IMR-90 (cell line): Measurements from ENCODE around the gene EPHA6. TPM values are rescaled to one million over a fixed set of nuclear protein-coding genes. Genes with fewer than 3 reads are reported as not detected.

Experiments used
- ATAC-seq: fragments of 200-7000 bp; cut with Tn5 transposase; 2 replicates; pipeline ENCODE4 v1.9.1; 2020; ENCODE audit warnings: low read depth, mild to moderate bottlenecking, moderate library complexity
- BruUV-seq: library from RNA; stranded (reverse); fragments of 400-500 nt; replicated peaks from 2 replicates; lab custom pipeline; 2021; lab: Mats Ljungman, UMichigan
- CTCF ChIA-PET: fragments of 300-600 bp; formaldehyde crosslinking; extraction: SDS; loops from one replicate; lab custom pipeline; 2021; ENCODE audit warnings: antibody characterized with exemption; lab: Yijun Ruan, JAX
- POLR2A ChIA-PET: fragments of 300-600 bp; sonication (Branson Sonifier 250); formaldehyde crosslinking; loops from one replicate; lab custom pipeline; 2022; ENCODE audit warnings: antibody characterized with exemption; ENCODE audit not compliant: unreplicated experiment; lab: Charles Lee
- DNase-seq: peaks from one replicate; pipeline ENCODE4 v3.0.0; 2013
- H2AFZ ChIP-seq: replicated peaks from 2 replicates; pipeline ENCODE3; 2013; ENCODE audit warnings: low read length, mild to moderate bottlenecking; ENCODE audit not compliant: poor library complexity
- H2AK5ac ChIP-seq: 2 replicates; pipeline ENCODE4 v1.6.1; 2013; ENCODE audit warnings: low read depth, low read length, inconsistent platforms
- H2AK9ac ChIP-seq: replicated peaks from 2 replicates; pipeline ENCODE3; 2013; ENCODE audit warnings: mild to moderate bottlenecking, low read depth, low read length, moderate library complexity; ENCODE audit not compliant: poor library complexity
- H2BK120ac ChIP-seq: 2 replicates; pipeline ENCODE4 v1.6.1; 2013; ENCODE audit warnings: low read depth, low read length, inconsistent platforms
- H2BK15ac ChIP-seq: 3 replicates; pipeline ENCODE4 v1.6.1; 2013; ENCODE audit warnings: low read depth, low read length, inconsistent platforms
- H2BK20ac ChIP-seq: 2 replicates; pipeline ENCODE4 v1.6.1; 2013; ENCODE audit warnings: low read depth, mild to moderate bottlenecking, inconsistent platforms, low read length, moderate library complexity
- H2BK5ac ChIP-seq: 2 replicates; pipeline ENCODE4 v1.6.1; 2013; ENCODE audit warnings: mild to moderate bottlenecking, low read depth, low read length, inconsistent platforms; ENCODE audit not compliant: poor library complexity, severe bottlenecking
- H3K14ac ChIP-seq: replicated peaks from 2 replicates; pipeline ENCODE4 v1.6.1; 2013; ENCODE audit warnings: low read depth, low read length, inconsistent platforms
- H3K18ac ChIP-seq: 2 replicates; pipeline ENCODE4 v1.6.1; 2013; ENCODE audit warnings: low read depth, low read length, control low read depth
- H3K23ac ChIP-seq: 2 replicates; pipeline ENCODE4 v1.6.1; 2013; ENCODE audit warnings: low read depth, low read length, inconsistent platforms
- H3K27ac ChIP-seq: 2 replicates; pipeline ENCODE4 v1.5.1; 2013; ENCODE audit warnings: mild to moderate bottlenecking, control low read depth, low read length; ENCODE audit not compliant: insufficient read depth
- H3K27me3 ChIP-seq: 2 replicates; pipeline ENCODE4 v1.6.1; 2013; ENCODE audit warnings: low read length; ENCODE audit not compliant: control insufficient read depth, insufficient read depth
- H3K36me3 ChIP-seq: 2 replicates; pipeline ENCODE4 v1.6.1; 2013; ENCODE audit warnings: low read length, mixed read lengths; ENCODE audit not compliant: control insufficient read depth, insufficient read depth
- H3K4ac ChIP-seq: 2 replicates; pipeline ENCODE4 v1.6.1; 2013; ENCODE audit warnings: low read depth, low read length, inconsistent platforms
- H3K4me1 ChIP-seq: 2 replicates; pipeline ENCODE4 v1.6.1; 2013; ENCODE audit warnings: low read length, mixed read lengths; ENCODE audit not compliant: control insufficient read depth, insufficient read depth
- H3K4me2 ChIP-seq: 2 replicates; pipeline ENCODE4 v1.6.1; 2013; ENCODE audit warnings: low read depth, mild to moderate bottlenecking, control low read depth, low read length, moderate library complexity
- H3K4me3 ChIP-seq: 2 replicates; pipeline ENCODE4 v1.5.1; 2013; ENCODE audit warnings: low read depth, mild to moderate bottlenecking, control low read depth, low read length, moderate library complexity; ENCODE audit not compliant: insufficient read depth
- H3K56ac ChIP-seq: 2 replicates; pipeline ENCODE4 v1.6.1; 2013; ENCODE audit warnings: low read length, inconsistent platforms; ENCODE audit not compliant: insufficient read depth; ENCODE audit errors: extremely low read depth
- H3K79me1 ChIP-seq, 2 experiments: 2 replicates each; pipeline ENCODE4 v1.6.1; 2013; ENCODE audit warnings: low read length in 2 of 2, inconsistent platforms in 1 of 2, low read depth in 1 of 2
- H3K9ac ChIP-seq: 2 replicates; pipeline ENCODE4 v1.6.1; 2013; ENCODE audit warnings: low read depth, low read length, control low read depth
- H3K9me1 ChIP-seq: 2 replicates; pipeline ENCODE4 v1.6.1; 2013; ENCODE audit warnings: low read length, inconsistent platforms; ENCODE audit not compliant: insufficient read depth
- H3K9me3 ChIP-seq: 2 replicates; pipeline ENCODE4 v1.6.1; 2013; ENCODE audit warnings: low read length; ENCODE audit not compliant: control insufficient read depth, insufficient read depth
- H4K20me1 ChIP-seq: 2 replicates; pipeline ENCODE4 v1.6.1; 2013; ENCODE audit warnings: low read length, inconsistent platforms; ENCODE audit not compliant: insufficient read depth
- H4K5ac ChIP-seq: 2 replicates; pipeline ENCODE4 v1.6.1; 2013; ENCODE audit warnings: mild to moderate bottlenecking, low read depth, low read length, control low read depth
- H4K8ac ChIP-seq, 2 experiments: 2 replicates each; pipeline ENCODE4 v1.6.1; 2013; ENCODE audit warnings: low read depth in 2 of 2, low read length in 2 of 2, control low read depth in 1 of 2, inconsistent platforms in 1 of 2
- H4K91ac ChIP-seq: 2 replicates; pipeline ENCODE4 v1.6.1; 2013; ENCODE audit warnings: low read depth, low read length, inconsistent platforms; ENCODE audit not compliant: insufficient read depth
- BHLHE40 ChIP-seq: fragments of 150-350 bp; IDR thresholded peaks from 2 replicates; pipeline ENCODE4 v1.6.1; 2016; ENCODE audit warnings: mild to moderate bottlenecking, low read depth, low read length
- CEBPB ChIP-seq: IDR thresholded peaks from 2 replicates; pipeline ENCODE4 v1.6.1; 2012; ENCODE audit warnings: low read depth, low read length, improper control_type of control experiment
- CHD1 ChIP-seq: IDR thresholded peaks from 2 replicates; pipeline ENCODE4 v1.6.1; 2012; ENCODE audit warnings: low read depth, low read length, improper control_type of control experiment
- CTCF ChIP-seq: conservative IDR thresholded peaks from 2 replicates; pipeline ENCODE4 v1.5.1; 2012; ENCODE audit warnings: mild to moderate bottlenecking, low read depth, low read length, improper control_type of control experiment
- ELK1 ChIP-seq: fragments of 150-350 bp; IDR thresholded peaks from 2 replicates; pipeline ENCODE4 v1.6.1; 2016; ENCODE audit warnings: low read depth, mild to moderate bottlenecking, low read length, moderate library complexity, borderline replicate concordance
- FOS ChIP-seq: fragments of 150-350 bp; IDR thresholded peaks from 2 replicates; pipeline ENCODE4 v1.6.1; 2016; ENCODE audit warnings: low read depth, low read length
- MAFK ChIP-seq: IDR thresholded peaks from 2 replicates; pipeline ENCODE4 v1.6.1; 2012; ENCODE audit warnings: low read depth, low read length, improper control_type of control experiment
- MAZ ChIP-seq: IDR thresholded peaks from 2 replicates; pipeline ENCODE4 v1.6.1; 2012; ENCODE audit warnings: low read depth, mild to moderate bottlenecking, low read length, improper control_type of control experiment, moderate library complexity, borderline replicate concordance
- MXI1 ChIP-seq: IDR thresholded peaks from 2 replicates; pipeline ENCODE4 v1.6.1; 2012; ENCODE audit warnings: low read depth, mild to moderate bottlenecking, low read length, moderate library complexity, borderline replicate concordance
- NFE2L2 ChIP-seq: fragments of 150-350 bp; IDR thresholded peaks from 2 replicates; pipeline ENCODE4 v1.6.1; 2016; ENCODE audit warnings: low read depth, mild to moderate bottlenecking, low read length
- POLR2A ChIP-seq: IDR thresholded peaks from 2 replicates; pipeline ENCODE4 v1.6.1; 2012; ENCODE audit warnings: mild to moderate bottlenecking, low read depth, low read length
- RAD21 ChIP-seq: IDR thresholded peaks from 2 replicates; pipeline ENCODE4 v1.6.1; 2012; ENCODE audit warnings: low read length, improper control_type of control experiment
- RCOR1 ChIP-seq: IDR thresholded peaks from 2 replicates; pipeline ENCODE4 v1.6.1; 2012; ENCODE audit warnings: mild to moderate bottlenecking, low read length, improper control_type of control experiment; ENCODE audit not compliant: insufficient replicate concordance
- RFX5 ChIP-seq: IDR thresholded peaks from 2 replicates; pipeline ENCODE4 v1.8.0; 2012; ENCODE audit warnings: low read depth, mild to moderate bottlenecking, low read length, moderate library complexity
- SMC3 ChIP-seq: fragments of 150-350 bp; IDR thresholded peaks from 2 replicates; pipeline ENCODE4 v1.6.1; 2016; ENCODE audit warnings: low read depth, mild to moderate bottlenecking, antibody characterized with exemption, low read length, moderate library complexity
- USF2 ChIP-seq: fragments of 150-350 bp; IDR thresholded peaks from 2 replicates; pipeline ENCODE4 v1.6.1; 2017; ENCODE audit warnings: mild to moderate bottlenecking, antibody characterized with exemption, low read length, low read depth
- WGBS, 2 experiments: methylation state at CpG; one replicate each; pipeline versions ENCODE4 v1.1.5 to v1.1.7; 2013; ENCODE audit warnings: missing lambda C conversion rate in 2 of 2; ENCODE audit not compliant: insufficient read length in 1 of 2; ENCODE audit errors: extremely low coverage in 2 of 2; 5-methylcytosine and 5-hydroxymethylcytosine counted together
- dilution Hi-C: fragments of 300-500 bp; cut with HindIII; formaldehyde crosslinking; loops from one replicate; pipeline ENCODE4 v1.14.3; 2018; ENCODE audit warnings: low sequenced_read_pairs; ENCODE audit not compliant: unreplicated experiment
- in situ Hi-C: fragments of 300-500 bp; cut with MboI; formaldehyde crosslinking; loops from 3 replicates; pipeline ENCODE4 v1.14.3; 2019; ENCODE audit warnings: low sequenced_read_pairs, inconsistent platforms, mixed read lengths
- intact Hi-C: fragments of 100-400 bp; cut with micrococcal nuclease; formaldehyde crosslinking; loops from 2 replicates; pipeline ENCODE4 v1.10.0; 2022
- polyA plus RNA-seq, 3 experiments: library from polyadenylated mRNA; depleted of rRNA; stranded (reverse); fragments of >200 nt; gene quantifications; 2 replicates each; pipeline ENCODE4 v1.2.3, GENCODE V29; 2012; ENCODE audit warnings: low replicate concordance in 1 of 3
- total RNA-seq: library from RNA; depleted of rRNA; stranded (reverse); fragments of >200 nt; gene quantifications from 2 replicates; pipeline ENCODE4 v1.2.3, GENCODE V29; 2012

Gene EPHA6
- total and polyA plus RNA-seq, 2 of the 4 experiments (the other 2 are of a cell fraction), result not detected

DNA sequence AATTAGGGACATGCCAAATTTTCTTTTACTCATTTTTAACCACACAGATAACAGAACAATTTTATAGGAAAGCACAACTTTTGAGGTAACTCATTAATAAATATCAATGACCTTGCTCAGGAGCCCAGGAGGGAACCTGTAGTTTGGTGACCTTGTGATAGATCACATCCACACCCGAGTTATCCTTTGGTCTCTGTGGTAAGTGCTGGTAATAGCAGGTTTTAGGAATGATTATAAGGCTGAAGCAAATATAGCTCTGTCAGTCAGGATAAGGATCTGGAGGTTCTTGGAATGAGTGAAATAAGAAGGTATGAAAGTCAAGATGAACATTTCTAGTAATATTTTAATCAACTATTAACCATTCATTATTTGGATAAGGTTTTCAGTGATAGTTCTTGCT is 46.5 kb downstream of the EPHA6 start:
- Histone ChIP-seq H3K9me3 (0 out of 2 replicates have a peak, but pooled peaks cover 1% of the 10 kb centered on the region), H3K4me3 (no peak overlapping the region), H3K18ac (no peak overlapping the region), H4K91ac (no peak overlapping the region), H3K27ac (no peak overlapping the region), H2BK20ac (no peak overlapping the region), H2AK5ac (no peak overlapping the region), H4K20me1 (no peaks in the 10 kb centered on the region), H2BK15ac (no peak overlapping the region), H2BK120ac (no peak overlapping the region), H2AK9ac (no peak overlapping the region), H2BK5ac (no peak overlapping the region), H3K23ac (no peak overlapping the region), H4K5ac (no peak overlapping the region), H3K14ac (no peak overlapping the region), H3K9me1 (no peaks in the 10 kb centered on the region), H3K79me1 (no peaks in the 10 kb centered on the region), H3K36me3 (no peaks in the 10 kb centered on the region), H3K56ac (no peak overlapping the region), H3K4ac (no peak overlapping the region), H3K4me2 (no peak overlapping the region), H3K27me3 (no peaks in the 10 kb centered on the region), H2AFZ (no peak overlapping the region), H3K4me1 (no peaks in the 10 kb centered on the region), H4K8ac (no peak overlapping the region), H3K9ac (no peak overlapping the region)
- ChIA-PET CTCF (no interaction called here), POLR2A (no interaction called here)
- TF ChIP-seq MAFK, result no peak
- no peak for TF ChIP-seq RAD21
- no peak for TF ChIP-seq SMC3
- no peak for TF ChIP-seq MXI1
- no peak for TF ChIP-seq CHD1
- no peak for TF ChIP-seq BHLHE40
- TF ChIP-seq MAZ, result no peak
- TF ChIP-seq POLR2A, result no peak
- TF ChIP-seq USF2, result no peak
- TF ChIP-seq ELK1, result no peak
- no peak for TF ChIP-seq RCOR1
- no peak for TF ChIP-seq RFX5
- TF ChIP-seq FOS, result no peak
- TF ChIP-seq CTCF, result no peak
- TF ChIP-seq NFE2L2, result no peak
- no peak for TF ChIP-seq CEBPB
- ATAC-seq (no peak), DNase-seq (no peak)
- BruUV-seq, result no TSS peak
- dilution Hi-C loops, result no loop called here
- in situ Hi-C loops, result no loop called here
- intact Hi-C loops, result no loop called here
- no CpG with 5 or more reads among the region's 1 CpG for WGBS, 2 experiments
